PC-3 (cell line): ENCODE results near the gene PRR14L.

Experiments used
- CTCF ChIP-seq: fragments of 300-600 bp; sonication (generic); conservative IDR thresholded peaks from 2 replicates; pipeline ENCODE4 v1.5.1; 2017; ENCODE audit warnings: antibody characterized with exemption, low read depth, mild to moderate bottlenecking, low read length
- EZH2 ChIP-seq: fragments of 300-600 bp; sonication (generic); IDR thresholded peaks from one replicate; pipeline ENCODE4 v1.6.1; 2017; ENCODE audit warnings: antibody characterized with exemption, mild to moderate bottlenecking, low read length; ENCODE audit not compliant: unreplicated experiment
- EZH2phosphoT487 ChIP-seq: fragments of 300-600 bp; sonication (generic); IDR thresholded peaks from 2 replicates; pipeline ENCODE4 v1.6.1; 2018; ENCODE audit warnings: mild to moderate bottlenecking, antibody characterized with exemption, low read length, borderline replicate concordance

- TF ChIP-seq CTCF (no peak), EZH2 (no peak), EZH2phosphoT487 (no peak)
Observed at GRCh38 chr22:31753005-31753633, 3.2 kb upstream of the PRR14L start.
